GM12878 (cell line): ENCODE results near the gene PDIA3. TPM values are rescaled to one million over a fixed set of nuclear protein-coding genes. Genes with fewer than 3 reads are reported as not detected.

Source experiments
- ATAC-seq: fragments of 200-7000 bp; cut with Tn5 transposase; 3 replicates; pipeline ENCODE4 v1.9.1; 2020; ENCODE audit warnings: mild to moderate bottlenecking, moderate library complexity
- BruUV-seq: library from RNA; stranded (reverse); fragments of 400-500 nt; replicated peaks from 2 replicates; lab custom pipeline; 2021; lab: Mats Ljungman, UMichigan
- CTCF ChIA-PET: fragments of 300-600 bp; sonication (Branson Sonifier 250); formaldehyde crosslinking; extraction: SDS; loops from one replicate; lab custom pipeline; 2021; ENCODE audit warnings: inconsistent platforms; lab: Yijun Ruan, JAX
- POLR2A ChIA-PET: fragments of 350-600 bp; formaldehyde crosslinking; extraction: SDS; loops from one replicate; lab custom pipeline; 2021; ENCODE audit warnings: inconsistent platforms; lab: Charles Lee
- RAD21 ChIA-PET: fragments of 300-600 bp; sonication (Branson Sonifier 250); formaldehyde crosslinking; loops from one replicate; lab custom pipeline; 2023; ENCODE audit warnings: antibody characterized with exemption; ENCODE audit not compliant: unreplicated experiment; lab: Charles Lee
- SMC1A ChIA-PET: fragments of 300-600 bp; sonication (Branson Sonifier 250); formaldehyde crosslinking; loops from one replicate; lab custom pipeline; 2023; ENCODE audit not compliant: unreplicated experiment, uncharacterized antibody; lab: Charles Lee
- DNase-seq: peaks from one replicate; pipeline ENCODE4 v3.0.0-alpha.2; 2011; ENCODE audit warnings: low read depth, low spot score
- FAIRE-seq: peaks from 3 replicates; lab custom pipeline; 2011; peaks lifted over from hg19 to GRCh38; lab: Jason Lieb, UNC
- H2AFZ ChIP-seq: 2 replicates; pipeline ENCODE4 v1.6.0; 2011; ENCODE audit warnings: low read depth, low read length, control low read depth; ENCODE audit not compliant: control insufficient read depth
- H3K27ac ChIP-seq: 2 replicates; pipeline ENCODE4 v1.5.1; 2011; ENCODE audit warnings: control low read depth; ENCODE audit not compliant: control insufficient read depth, insufficient read depth
- H3K27me3 ChIP-seq, 2 experiments: replicated peaks in 1 of 2; 2 replicates each; pipeline versions ENCODE4 v1.6.0 to v1.6.1; 2011; ENCODE audit warnings: low read length in 1 of 2; ENCODE audit not compliant: control insufficient read depth in 2 of 2, insufficient read depth in 2 of 2
- H3K36me3 ChIP-seq, 2 experiments: 2 replicates each; pipeline ENCODE4 v1.5.1; 2011; ENCODE audit warnings: low read length in 1 of 2; ENCODE audit not compliant: control insufficient read depth in 2 of 2, insufficient read depth in 2 of 2
- H3K4me1 ChIP-seq: 2 replicates; pipeline ENCODE4 v1.6.1; 2011; ENCODE audit warnings: mild to moderate bottlenecking, low read length, moderate library complexity, mixed read lengths; ENCODE audit not compliant: control insufficient read depth, insufficient read depth
- H3K4me2 ChIP-seq: 2 replicates; pipeline ENCODE4 v1.6.0; 2011; ENCODE audit warnings: control low read depth; ENCODE audit not compliant: control insufficient read depth, insufficient read depth
- H3K4me3 ChIP-seq: fragments of 200-600 bp; sonication (generic); 2 replicates; pipeline ENCODE4 v1.5.1; 2016
- H3K79me2 ChIP-seq: 2 replicates; pipeline ENCODE4 v1.6.0; 2011; ENCODE audit warnings: low read length; ENCODE audit not compliant: control insufficient read depth, insufficient read depth
- H3K9ac ChIP-seq: 2 replicates; pipeline ENCODE4 v1.8.0; 2011; ENCODE audit warnings: low read length, control low read depth, mixed read lengths; ENCODE audit not compliant: control insufficient read depth, insufficient read depth
- H3K9me3 ChIP-seq: replicated peaks from 3 replicates; pipeline ENCODE4 v1.5.1; 2011; ENCODE audit warnings: mild to moderate bottlenecking, low read length; ENCODE audit not compliant: control insufficient read depth, insufficient read depth
- H4K20me1 ChIP-seq: 2 replicates; pipeline ENCODE4 v1.6.0; 2011; ENCODE audit not compliant: control insufficient read depth, insufficient read depth
- MYC ChIP-seq: IDR thresholded peaks from 2 replicates; pipeline ENCODE4 v1.6.1; 2011; ENCODE audit warnings: mild to moderate bottlenecking, low read length, moderate library complexity, inconsistent platforms; ENCODE audit not compliant: insufficient read depth, insufficient replicate concordance, insufficient read length, severe bottlenecking
- POLR2A ChIP-seq: IDR thresholded peaks from 2 replicates; pipeline ENCODE4 v1.6.1; 2011; ENCODE audit warnings: low read depth, mild to moderate bottlenecking, low read length
- POLR2AphosphoS2 ChIP-seq: IDR thresholded peaks from 2 replicates; pipeline ENCODE4 v1.6.1; 2011; ENCODE audit warnings: low read depth, mild to moderate bottlenecking, low read length, improper control_type of control experiment, moderate library complexity
- SMC3 ChIP-seq: IDR thresholded peaks from 2 replicates; pipeline ENCODE4 v1.6.1; 2011; ENCODE audit warnings: low read length, improper control_type of control experiment, borderline replicate concordance
- ZNF207 ChIP-seq: fragments of 450-650 bp; IDR thresholded peaks from 2 replicates; pipeline ENCODE4 v1.6.1; 2014; ENCODE audit warnings: antibody characterized with exemption, mild to moderate bottlenecking, borderline replicate concordance
- WGBS: methylation state at CpG from one replicate; pipeline ENCODE4 v1.1.6; 2016; ENCODE audit warnings: low lambda C conversion rate; ENCODE audit not compliant: insufficient replicate concordance, insufficient coverage; ENCODE audit errors: missing lambda C conversion rate; 5-methylcytosine and 5-hydroxymethylcytosine counted together
- in situ Hi-C: fragments of 300-500 bp; cut with MboI; formaldehyde crosslinking; loops from 9 replicates; pipeline ENCODE4 v1.14.3; 2018; ENCODE audit warnings: mixed read lengths
- intact Hi-C: fragments of 100-400 bp; cut with micrococcal nuclease; formaldehyde crosslinking; loops from one replicate; pipeline ENCODE4 v1.14.2; 2022; ENCODE audit not compliant: unreplicated experiment
- polyA plus RNA-seq, 11 experiments: library from polyadenylated mRNA; depleted of rRNA in 4 of 11; unstranded in 6 of 11; stranded (reverse) in 5 of 11; fragments of >200 nt; fragmentation: Nextera tagmentation in 4 of 11; fragmentation: Illumina TruSeq in 1 of 11; extraction: Ambion mirVana in 4 of 11; extraction: Trizol in 1 of 11; gene quantifications; 1 replicate in 1 of 11; 2 replicates in 10 of 11; pipeline versions ENCODE4 v1.2.1 to v1.2.3, GENCODE V29; 2011 to 2016; ENCODE audit warnings: inconsistent platforms in 2 of 11, missing spikeins in 2 of 11, low read depth in 1 of 11
- total RNA-seq, 4 experiments: library from RNA; depleted of rRNA in 3 of 4; stranded (reverse); fragments of >200 nt in 3 of 4; fragmentation: Illumina TruSeq in 1 of 4; extraction: Trizol in 1 of 4; gene quantifications; 2 replicates each; pipeline versions ENCODE4 v1.2.1 to v1.2.3, GENCODE V29; 2013 to 2021
- TF ChIP-seq, protein P1 (sequence below): IDR thresholded peaks from 2 replicates; pipeline ENCODE4 v1.6.1; 2011; ENCODE audit warnings: borderline replicate concordance, low read depth, mild to moderate bottlenecking, moderate library complexity, mixed read lengths, low read length; ENCODE audit not compliant: insufficient read depth; ENCODE audit errors: extremely low read length
- TF ChIP-seq, protein P2 (sequence below): IDR thresholded peaks from 2 replicates; pipeline ENCODE4 v1.6.1; 2012; ENCODE audit warnings: low read depth, low read length, improper control_type of control experiment
- TF ChIP-seq, protein P3 (sequence below), 3 experiments: IDR thresholded peaks in 2 of 3; conservative IDR thresholded peaks in 1 of 3; 2 replicates each; pipeline ENCODE4 v1.5.1; 2011; ENCODE audit warnings: low read depth in 3 of 3, low read length in 3 of 3, mild to moderate bottlenecking in 3 of 3, control low read depth in 2 of 3, moderate library complexity in 2 of 3, inconsistent platforms in 1 of 3, mixed read lengths in 1 of 3; ENCODE audit not compliant: control insufficient read depth in 2 of 3, insufficient read depth in 1 of 3; ENCODE audit errors: extremely low read depth in 1 of 3

PDIA3 gene
- total and polyA plus RNA-seq, 10 of the 15 experiments (the other 5 are each of a cell fraction or from before 2014, with no cell fraction given) = 18.2 to 716 (median 181) TPM

DNA sequence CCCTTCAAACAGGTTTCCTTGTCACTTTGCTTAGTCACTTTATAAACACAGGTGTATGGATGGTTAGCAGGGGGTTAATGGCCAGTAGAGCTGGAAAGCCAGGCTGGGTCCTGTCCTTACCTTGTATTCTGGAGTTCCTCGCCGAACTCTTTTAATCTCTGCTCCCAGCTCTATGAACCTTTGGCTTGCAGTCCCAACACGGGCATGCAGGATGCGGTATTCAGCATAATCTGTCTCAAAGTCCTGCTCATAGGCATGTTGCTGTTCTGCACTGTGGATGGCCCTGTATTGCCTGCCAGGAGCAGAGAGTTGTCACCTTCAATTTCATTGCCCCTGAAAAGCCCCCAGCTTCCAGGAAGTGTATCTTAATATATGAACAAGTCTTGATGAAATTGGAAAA, 27.8 kb downstream of the PDIA3 start:
- no peak overlapping the region for H3K4me3 ChIP-seq
- FAIRE-seq (no peak), ATAC-seq (no peak), DNase-seq (no peak)
- H3K79me2 ChIP-seq = no peaks in the 10 kb centered on the region
- ChIA-PET SMC1A (interaction anchor here (1.0 to 14.9 kb wide), 4 partner anchors 18 to 51 kb away, joined by 3 to 129 read pairs (median 17); partner anchors contain the start of genes MFAP1 and SERF2), POLR2A (interaction anchor here (1.0 to 1.8 kb wide), 3 partner anchors 8 to 21 kb away, joined by 3 to 4 read pairs (median 4); no protein-coding TSS in a partner anchor), CTCF (interaction anchor here (0.6 to 5.8 kb wide), 4 partner anchors 15 to 66 kb away, joined by 3 to 72 read pairs (median 13); partner anchors contain the start of gene SERF2), RAD21 (interaction anchor here (0.6 to 3.5 kb wide), 2 partner anchors 12 to 15 kb away, joined by 3 to 54 read pairs; no protein-coding TSS in a partner anchor)
- intact Hi-C loops = no loop called here
- in situ Hi-C loops = no loop called here
- H3K9me3 ChIP-seq = no peaks in the 10 kb centered on the region
- 0 out of 2 replicates have a peak, but pooled peaks have one; percentile 42 for TF ChIP-seq POLR2A
- no peak for TF ChIP-seq ZNF207
- no peak for TF ChIP-seq MYC
- no peak overlapping the region for H3K9ac ChIP-seq
- no peaks in the 10 kb centered on the region for H3K27me3 ChIP-seq
- H3K4me1 ChIP-seq = peaks cover 16% of the 10 kb centered on the region
- no TSS peak for BruUV-seq
- 95% methylated on average over 4 of the region's 4 CpGs for WGBS
- H4K20me1 ChIP-seq = no peaks in the 10 kb centered on the region
- H3K4me2 ChIP-seq = no peak overlapping the region
- no peak overlapping the region for H2AFZ ChIP-seq
- H3K27ac ChIP-seq = no peak overlapping the region
- H3K36me3 ChIP-seq = peaks cover 9 to 30% of the 10 kb centered on the region in 2 experiments

DNA sequence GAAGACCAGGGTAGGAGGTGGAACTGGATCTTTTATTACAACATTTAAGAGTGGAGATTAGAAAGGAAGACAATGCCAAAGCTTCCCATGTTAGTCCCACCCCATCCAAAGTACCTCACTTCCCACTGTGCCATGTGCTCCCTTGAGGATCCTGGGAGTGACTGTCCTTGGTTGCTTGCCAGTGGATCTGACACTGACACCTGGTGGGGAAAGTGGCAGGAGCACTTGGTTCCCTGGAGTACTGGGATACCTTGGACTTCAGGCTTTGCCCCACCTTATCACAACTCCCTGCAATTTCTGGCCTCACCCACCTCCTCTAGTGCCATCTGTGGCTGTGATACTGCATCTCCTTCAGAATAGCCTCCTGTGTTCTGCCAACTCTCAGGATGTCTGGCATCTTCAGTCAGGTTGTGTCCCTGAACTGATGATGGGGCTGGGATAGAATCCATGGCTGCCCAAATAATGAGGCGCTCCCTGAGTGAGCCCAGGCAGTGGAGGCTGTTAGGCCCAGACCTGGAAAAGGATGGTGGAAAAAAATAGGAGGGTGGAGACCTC, 29.2 kb downstream of the PDIA3 start:
- H3K27ac ChIP-seq = peak overlapping the region; percentile 57
- in situ Hi-C loops (loop anchor here (25.0 kb wide), 1 partner anchor 1513 kb away; the partner anchor contains the start of genes GANC and TMEM87A), intact Hi-C loops (loop anchor here (5.0 kb wide), 1 partner anchor 52 kb away; the partner anchor contains the start of gene WDR76)
- peaks cover 9 to 18% of the 10 kb centered on the region in 2 experiments for H3K36me3 ChIP-seq
- H3K27me3 ChIP-seq = no peaks in the 10 kb centered on the region
- H4K20me1 ChIP-seq = no peaks in the 10 kb centered on the region
- FAIRE-seq (no peak), DNase-seq (no peak), ATAC-seq (no peak)
- no peaks in the 10 kb centered on the region for H3K79me2 ChIP-seq
- H3K4me2 ChIP-seq = peak overlapping the region; percentile 100; the same call in 1 of the 2 replicates
- WGBS = 6% methylated on average over 1 of the region's 1 CpG
- SMC1A ChIA-PET = interaction anchor here (0.9 to 14.9 kb wide), 4 partner anchors 17 to 33 kb away, joined by 3 to 129 read pairs (median 20); partner anchors contain the start of gene SERF2
- POLR2A ChIA-PET = interaction anchor here (0.7 to 4.4 kb wide), 9 partner anchors 13 to 513 kb away, joined by 3 to 58 read pairs (median 10); partner anchors contain the start of genes GOLM2, HYPK, MFAP1 and SERF2
- RAD21 ChIA-PET = interaction anchor here (1.9 to 3.5 kb wide), 8 partner anchors 13 to 56 kb away, joined by 5 to 54 read pairs (median 12); partner anchors contain the start of genes HYPK, MFAP1, SERF2 and SERINC4
- H3K9ac ChIP-seq = peak overlapping the region; percentile 79; the same call in 1 of the 2 replicates
- no peaks in the 10 kb centered on the region; the same call in 2 of the 3 replicates for H3K9me3 ChIP-seq
- H3K4me3 ChIP-seq = peak overlapping the region; percentile 78
- CTCF ChIA-PET = interaction anchor here (0.7 to 5.8 kb wide), 8 partner anchors 10 to 34 kb away, joined by 3 to 72 read pairs (median 6); partner anchors contain the start of gene SERF2
- no peak overlapping the region for H2AFZ ChIP-seq
- TSS peak; percentile 49 for BruUV-seq
- H3K4me1 ChIP-seq = peaks cover 16% of the 10 kb centered on the region
- TF ChIP-seq, protein P1, sequence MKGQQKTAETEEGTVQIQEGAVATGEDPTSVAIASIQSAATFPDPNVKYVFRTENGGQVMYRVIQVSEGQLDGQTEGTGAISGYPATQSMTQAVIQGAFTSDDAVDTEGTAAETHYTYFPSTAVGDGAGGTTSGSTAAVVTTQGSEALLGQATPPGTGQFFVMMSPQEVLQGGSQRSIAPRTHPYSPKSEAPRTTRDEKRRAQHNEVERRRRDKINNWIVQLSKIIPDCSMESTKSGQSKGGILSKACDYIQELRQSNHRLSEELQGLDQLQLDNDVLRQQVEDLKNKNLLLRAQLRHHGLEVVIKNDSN = no peak
- TF ChIP-seq, protein P2, sequence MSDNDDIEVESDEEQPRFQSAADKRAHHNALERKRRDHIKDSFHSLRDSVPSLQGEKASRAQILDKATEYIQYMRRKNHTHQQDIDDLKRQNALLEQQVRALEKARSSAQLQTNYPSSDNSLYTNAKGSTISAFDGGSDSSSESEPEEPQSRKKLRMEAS = 0 out of 2 replicates have a peak, but pooled peaks have one; percentile 0
- TF ChIP-seq, protein P3, sequence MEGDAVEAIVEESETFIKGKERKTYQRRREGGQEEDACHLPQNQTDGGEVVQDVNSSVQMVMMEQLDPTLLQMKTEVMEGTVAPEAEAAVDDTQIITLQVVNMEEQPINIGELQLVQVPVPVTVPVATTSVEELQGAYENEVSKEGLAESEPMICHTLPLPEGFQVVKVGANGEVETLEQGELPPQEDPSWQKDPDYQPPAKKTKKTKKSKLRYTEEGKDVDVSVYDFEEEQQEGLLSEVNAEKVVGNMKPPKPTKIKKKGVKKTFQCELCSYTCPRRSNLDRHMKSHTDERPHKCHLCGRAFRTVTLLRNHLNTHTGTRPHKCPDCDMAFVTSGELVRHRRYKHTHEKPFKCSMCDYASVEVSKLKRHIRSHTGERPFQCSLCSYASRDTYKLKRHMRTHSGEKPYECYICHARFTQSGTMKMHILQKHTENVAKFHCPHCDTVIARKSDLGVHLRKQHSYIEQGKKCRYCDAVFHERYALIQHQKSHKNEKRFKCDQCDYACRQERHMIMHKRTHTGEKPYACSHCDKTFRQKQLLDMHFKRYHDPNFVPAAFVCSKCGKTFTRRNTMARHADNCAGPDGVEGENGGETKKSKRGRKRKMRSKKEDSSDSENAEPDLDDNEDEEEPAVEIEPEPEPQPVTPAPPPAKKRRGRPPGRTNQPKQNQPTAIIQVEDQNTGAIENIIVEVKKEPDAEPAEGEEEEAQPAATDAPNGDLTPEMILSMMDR (IDR thresholded peaks at IDR 0.05 in 2 of 3, conservative IDR thresholded peaks at IDR 0.05 in 1 of 3; ENCODE audit: control insufficient read depth in 2 of 3, extremely low read depth in 1 of 3, insufficient read depth in 1 of 3, low read depth in 3 of 3, low read length in 3 of 3) = peak in 2 of 3 experiments; percentile 20 to 30; a peak in 2 of 6 replicates
- no peak for TF ChIP-seq SMC3
- 0 out of 2 replicates have a peak, but pooled peaks have one; percentile 18 for TF ChIP-seq POLR2AphosphoS2
- TF ChIP-seq POLR2A = no peak; the same call in 1 of the 2 replicates
